NCI-H82 (cell line): ENCODE measurements around the gene OBP2A.
"Not testable (repeated sequence)": the region's sequence is repeated elsewhere in the genome, so short reads cannot be mapped to it uniquely, and the experiment has no call there.

Experiments used
- DNase-seq: peaks from one replicate; lab custom pipeline; 2025; lab: John Stamatoyannopoulos, UW

Gene OBP2A

GRCh38 chr9:135526730-135527571 is 19.0 kb upstream of the OBP2A start:
- DNase-seq: peak; percentile 11

GRCh38 chr9:135528842-135529435 is 17.0 kb upstream of the OBP2A start:
- DNase-seq: not testable (repeated sequence)

GRCh38 chr9:135530146-135530545 is 15.8 kb upstream of the OBP2A start:
- no peak for DNase-seq

GRCh38 chr9:135531096-135531495 is 14.8 kb upstream of the OBP2A start:
- no peak for DNase-seq

GRCh38 chr9:135533113-135533512 is 12.8 kb upstream of the OBP2A start:
- no peak for DNase-seq

GRCh38 chr9:135533674-135534073 is 12.3 kb upstream of the OBP2A start:
- DNase-seq: no peak

GRCh38 chr9:135534192-135534711 is 11.7 kb upstream of the OBP2A start:
- not testable (repeated sequence) for DNase-seq

- DNase-seq: not testable (repeated sequence)
Measured at GRCh38 chr9:135534826-135535225, 11.1 kb upstream of the OBP2A start.

GRCh38 chr9:135535631-135536030 is 10.3 kb upstream of the OBP2A start:
- DNase-seq: not testable (repeated sequence)

- DNase-seq: no peak
Measured at GRCh38 chr9:135536216-135536615, 9.7 kb upstream of the OBP2A start.

- not testable (repeated sequence) for DNase-seq
Measured at GRCh38 chr9:135543262-135543894, 2.5 kb upstream of the OBP2A start.

- no peak for DNase-seq
Measured at GRCh38 chr9:135544981-135545635, 818 bp upstream of the OBP2A start.

GRCh38 chr9:135546792-135547617 is 1.1 kb downstream of the OBP2A start:
- not testable (repeated sequence) for DNase-seq

- DNase-seq: no peak
Measured at GRCh38 chr9:135547756-135548736, 2.1 kb downstream of the OBP2A start.

- not testable (repeated sequence) for DNase-seq
Measured at GRCh38 chr9:135549478-135550343, 3.8 kb downstream of the OBP2A start.

GRCh38 chr9:135550344-135550918 is 4.5 kb downstream of the OBP2A start:
- DNase-seq: no peak

GRCh38 chr9:135551031-135551430 is 5.1 kb downstream of the OBP2A start:
- no peak for DNase-seq

- no peak for DNase-seq
Measured at GRCh38 chr9:135551456-135551855, 5.5 kb downstream of the OBP2A start.
